GM12872 (cell line): Measurements from ENCODE around the gene MALAT1.

Experiments
- TF ChIP-seq, protein P1 (sequence below): IDR thresholded peaks from 3 replicates; pipeline ENCODE4 v1.5.1; 2011; ENCODE audit warnings: low read depth, mild to moderate bottlenecking, low read length, moderate library complexity; ENCODE audit not compliant: insufficient read depth

MALAT1 gene

DNA sequence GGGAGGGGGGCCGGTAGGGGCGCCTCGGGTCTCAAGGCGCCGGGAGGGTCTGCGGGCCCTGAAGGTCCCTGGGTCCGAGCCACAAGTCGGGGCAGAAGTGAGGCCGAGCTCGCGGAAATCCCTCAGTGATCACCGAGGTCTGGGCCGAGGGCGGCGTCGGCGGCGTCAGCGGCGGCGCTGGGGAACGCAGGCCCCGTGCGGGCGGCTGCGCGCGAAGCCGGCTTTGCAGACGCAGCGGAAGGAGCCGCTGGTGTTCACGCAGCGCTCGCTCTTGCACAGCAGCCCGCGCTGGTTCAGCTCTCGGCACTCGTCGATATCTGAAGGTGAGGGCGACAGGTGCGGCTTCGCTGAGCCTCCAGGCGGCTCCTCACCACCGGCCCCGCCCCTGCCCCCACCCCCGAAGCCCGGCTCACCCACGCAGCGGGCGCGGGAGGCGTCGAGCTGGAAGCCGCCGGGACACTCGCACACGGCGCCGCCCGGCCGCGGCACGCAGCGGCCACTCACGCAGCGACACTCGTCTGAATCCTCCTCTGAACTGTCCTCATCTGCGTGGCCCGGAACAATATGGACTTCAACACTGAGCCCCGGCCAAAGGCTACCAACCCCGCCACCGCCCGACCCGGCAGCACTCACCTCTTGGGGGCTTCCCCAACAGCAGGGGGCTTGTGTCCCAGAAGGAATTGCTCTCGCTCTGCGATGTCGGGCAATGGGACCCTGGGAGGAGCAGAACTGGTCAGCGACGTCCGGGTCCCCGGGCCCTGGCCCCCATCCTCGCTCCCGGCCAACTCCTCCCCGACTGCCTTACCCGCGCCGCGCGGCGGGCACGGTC lies 40.3 kb downstream of the MALAT1 start:
- TF ChIP-seq, protein P1, sequence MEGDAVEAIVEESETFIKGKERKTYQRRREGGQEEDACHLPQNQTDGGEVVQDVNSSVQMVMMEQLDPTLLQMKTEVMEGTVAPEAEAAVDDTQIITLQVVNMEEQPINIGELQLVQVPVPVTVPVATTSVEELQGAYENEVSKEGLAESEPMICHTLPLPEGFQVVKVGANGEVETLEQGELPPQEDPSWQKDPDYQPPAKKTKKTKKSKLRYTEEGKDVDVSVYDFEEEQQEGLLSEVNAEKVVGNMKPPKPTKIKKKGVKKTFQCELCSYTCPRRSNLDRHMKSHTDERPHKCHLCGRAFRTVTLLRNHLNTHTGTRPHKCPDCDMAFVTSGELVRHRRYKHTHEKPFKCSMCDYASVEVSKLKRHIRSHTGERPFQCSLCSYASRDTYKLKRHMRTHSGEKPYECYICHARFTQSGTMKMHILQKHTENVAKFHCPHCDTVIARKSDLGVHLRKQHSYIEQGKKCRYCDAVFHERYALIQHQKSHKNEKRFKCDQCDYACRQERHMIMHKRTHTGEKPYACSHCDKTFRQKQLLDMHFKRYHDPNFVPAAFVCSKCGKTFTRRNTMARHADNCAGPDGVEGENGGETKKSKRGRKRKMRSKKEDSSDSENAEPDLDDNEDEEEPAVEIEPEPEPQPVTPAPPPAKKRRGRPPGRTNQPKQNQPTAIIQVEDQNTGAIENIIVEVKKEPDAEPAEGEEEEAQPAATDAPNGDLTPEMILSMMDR = no peak

GRCh38 chr11:65539744-65540289 lies 41.0 kb downstream of the MALAT1 start:
- TF ChIP-seq, protein P1 = no peak

GRCh38 chr11:65540290-65541092 lies 41.6 kb downstream of the MALAT1 start:
- TF ChIP-seq, protein P1 = peak; percentile 82

GRCh38 chr11:65541093-65541982 lies 42.5 kb downstream of the MALAT1 start:
- TF ChIP-seq, protein P1 = no peak

GRCh38 chr11:65542738-65543390 lies 44.0 kb downstream of the MALAT1 start:
- TF ChIP-seq, protein P1 = no peak

DNA sequence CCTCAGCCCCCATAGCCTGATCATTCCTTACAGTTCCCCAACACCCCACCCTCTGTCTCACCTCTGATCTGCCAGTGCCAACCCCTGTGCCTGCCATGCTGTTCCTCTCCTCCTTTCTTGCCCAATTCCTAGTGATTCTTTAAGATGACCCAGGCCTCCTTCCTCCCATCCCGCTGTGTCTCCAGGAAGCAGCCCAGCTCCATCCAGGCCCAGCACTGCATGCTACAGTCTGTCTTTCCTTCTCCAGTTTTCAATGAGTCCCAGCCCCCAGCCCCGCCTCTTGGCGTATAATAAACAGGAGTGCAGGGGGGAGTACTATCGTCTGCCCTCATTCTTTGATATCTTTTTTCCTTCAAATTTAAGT lies 47.0 kb downstream of the MALAT1 start:
- TF ChIP-seq, protein P1 = no peak
